Tibial nerve (tissue), 4 donors: ENCODE results near the gene LTBP1. TPM values are rescaled to one million over a fixed set of nuclear protein-coding genes. Genes with fewer than 3 reads are reported as not detected.

Experiments used
- DNase-seq, 2 donors: peaks; one replicate each; pipeline ENCODE4 v3.0.0-alpha.2; 2019; ENCODE audit warnings: low spot score in 2 of 2
- H3K27ac ChIP-seq, 4 donors: fragments of 200-600 bp; sonication (generic) in 3 of 4; one replicate each; pipeline ENCODE4 v1.5.1; 2017 to 2019; ENCODE audit warnings: mild to moderate bottlenecking in 1 of 4
- H3K27me3 ChIP-seq, 2 donors: fragments of 200-600 bp; sonication (generic) in 1 of 2; one replicate each; pipeline versions ENCODE4 v1.5.1 to v1.6.0; 2017 to 2019
- H3K36me3 ChIP-seq, 3 donors: fragments of 200-600 bp; sonication (generic); one replicate each; pipeline ENCODE4 v1.5.1; 2018 to 2019
- H3K4me1 ChIP-seq, 4 donors: fragments of 200-600 bp; sonication (generic) in 3 of 4; one replicate each; pipeline ENCODE4 v1.5.1; 2017 to 2019
- H3K4me3 ChIP-seq, 4 donors: fragments of 200-600 bp; sonication (generic) in 3 of 4; one replicate each; pipeline ENCODE4 v1.5.1; 2017 to 2019; ENCODE audit warnings: mild to moderate bottlenecking in 1 of 4, moderate library complexity in 1 of 4
- H3K9me3 ChIP-seq, 4 donors: fragments of 200-600 bp; sonication (generic) in 3 of 4; one replicate each; pipeline ENCODE4 v1.5.1; 2017 to 2019
- CTCF ChIP-seq, 5 experiments: fragments of 200-600 bp in 3 of 5; fragments of 450-650 bp in 2 of 5; sonication (generic) in 3 of 5; IDR thresholded peaks; one replicate each; pipeline ENCODE4 v1.5.1; 2016 to 2019; ENCODE audit warnings: antibody characterized with exemption in 5 of 5, mild to moderate bottlenecking in 3 of 5, moderate library complexity in 2 of 5
- EP300 ChIP-seq, 2 donors: sonication (generic); formaldehyde crosslinking; IDR thresholded peaks; one replicate each; pipeline ENCODE4 v1.6.1; 2017; ENCODE audit warnings: antibody characterized with exemption in 2 of 2, mild to moderate bottlenecking in 1 of 2
- POLR2A ChIP-seq, 2 donors: fragments of 450-650 bp; IDR thresholded peaks; one replicate each; pipeline ENCODE4 v1.6.1; 2017; ENCODE audit warnings: antibody characterized with exemption in 2 of 2, mild to moderate bottlenecking in 2 of 2, moderate library complexity in 2 of 2
- WGBS, 2 donors: methylation state at CpG; one replicate each; pipeline ENCODE4 v1.1.5; 2018; 5-methylcytosine and 5-hydroxymethylcytosine counted together
- total RNA-seq, 4 donors: library from RNA; depleted of rRNA; stranded (reverse); fragments of >200 nt; gene quantifications; one replicate each; pipeline ENCODE4 v1.1.0, GENCODE V29; 2016

Gene LTBP1
- total RNA-seq, 4 donors from 2014 or later = 29.4 to 89.8 (median 50.6) TPM

- TF ChIP-seq CTCF (IDR thresholded peaks at IDR 0.05) = no peak
- no peak for TF ChIP-seq POLR2A (IDR thresholded peaks at IDR 0.05)
- TF ChIP-seq EP300 (IDR thresholded peaks at IDR 0.05) = no peak
- Histone ChIP-seq H3K27me3 (no peaks in the 10 kb centered on the region), H3K9me3 (no peaks in the 10 kb centered on the region), H3K27ac (peak overlapping the region; percentile 66 to 91 (median 80)), H3K36me3 (no peaks in the 10 kb centered on the region), H3K4me1 (peaks cover 0 to 46% (median 14%) of the 10 kb centered on the region in 4 donors), H3K4me3 (peak overlapping the region; percentile 18 to 49 (median 38))
- WGBS, 2 donors = 31 to 33% methylated on average over 13 of the region's 13 CpGs
- DNase-seq = no peak
Observed at GRCh38 chr2:33134791-33135560, 188.2 kb downstream of the LTBP1 start.

GRCh38 chr2:33135645-33136044, 188.9 kb downstream of the LTBP1 start:
- DNase-seq = no peak
- H3K27ac ChIP-seq = peak overlapping the region in 3 of 4 donors; percentile 74 to 91 (median 86)
- WGBS, 2 donors = 7 to 26% methylated on average over 4 of the region's 4 CpGs
- H3K4me3 ChIP-seq = peak overlapping the region in 3 of 4 donors; percentile 32 to 49 (median 43)
- no peaks in the 10 kb centered on the region for H3K36me3 ChIP-seq
- no peaks in the 10 kb centered on the region for H3K27me3 ChIP-seq
- H3K4me1 ChIP-seq = peaks cover 0 to 46% (median 14%) of the 10 kb centered on the region in 4 donors
- no peaks in the 10 kb centered on the region for H3K9me3 ChIP-seq
- TF ChIP-seq POLR2A (IDR thresholded peaks at IDR 0.05) = no peak
- TF ChIP-seq EP300 (IDR thresholded peaks at IDR 0.05) = no peak
- no peak for TF ChIP-seq CTCF (IDR thresholded peaks at IDR 0.05)

- Histone ChIP-seq H3K4me3 (peak overlapping the region in 3 of 4 donors; percentile 4 to 49 (median 43)), H3K4me1 (peaks cover 0 to 46% (median 14%) of the 10 kb centered on the region in 4 donors), H3K27ac (peak overlapping the region in 3 of 4 donors; percentile 74 to 91 (median 86)), H3K27me3 (no peaks in the 10 kb centered on the region), H3K9me3 (no peaks in the 10 kb centered on the region), H3K36me3 (no peaks in the 10 kb centered on the region)
- 15 to 23% methylated on average over 4 of the region's 4 CpGs for WGBS, 2 donors
- TF ChIP-seq POLR2A (IDR thresholded peaks at IDR 0.05) = no peak
- DNase-seq = no peak
Observed at GRCh38 chr2:33136056-33136455, 189.3 kb downstream of the LTBP1 start.

- H3K27me3 ChIP-seq = no peaks in the 10 kb centered on the region
- H3K27ac ChIP-seq = peak overlapping the region in 2 of 4 donors; percentile 86 to 91
- no peaks in the 10 kb centered on the region for H3K9me3 ChIP-seq
- DNase-seq = no peak
- H3K36me3 ChIP-seq = no peaks in the 10 kb centered on the region
- WGBS, 2 donors = 58 to 71% methylated on average over 1 of the region's 1 CpG
- H3K4me1 ChIP-seq = peaks cover 0 to 46% (median 14%) of the 10 kb centered on the region in 4 donors
- no peak overlapping the region for H3K4me3 ChIP-seq
- no peak for TF ChIP-seq POLR2A (IDR thresholded peaks at IDR 0.05)
- no peak for TF ChIP-seq EP300 (IDR thresholded peaks at IDR 0.05)
- no peak for TF ChIP-seq CTCF (IDR thresholded peaks at IDR 0.05)
Observed at GRCh38 chr2:33136566-33136965, 189.8 kb downstream of the LTBP1 start.

GRCh38 chr2:33137331-33137730, 190.6 kb downstream of the LTBP1 start:
- TF ChIP-seq EP300 (IDR thresholded peaks at IDR 0.05) (no peak), CTCF (IDR thresholded peaks at IDR 0.05) (no peak), POLR2A (IDR thresholded peaks at IDR 0.05) (no peak)
- no peak for DNase-seq
- WGBS, 2 donors = 50 to 57% methylated on average over 1 of the region's 1 CpG
- H3K4me1 ChIP-seq = peaks cover 0 to 48% (median 14%) of the 10 kb centered on the region in 4 donors
- H3K27ac ChIP-seq = peak overlapping the region in 2 of 4 donors; percentile 54 to 86
- H3K9me3 ChIP-seq = no peaks in the 10 kb centered on the region
- no peaks in the 10 kb centered on the region for H3K36me3 ChIP-seq
- H3K27me3 ChIP-seq = no peaks in the 10 kb centered on the region
- no peak overlapping the region for H3K4me3 ChIP-seq
